ENCODE data around the gene ELMO2.
"Not testable (repeated sequence)": the region's sequence is repeated elsewhere in the genome, so short reads cannot be mapped to it uniquely, and the experiment has no call there.

The ELMO2 gene

DNA sequence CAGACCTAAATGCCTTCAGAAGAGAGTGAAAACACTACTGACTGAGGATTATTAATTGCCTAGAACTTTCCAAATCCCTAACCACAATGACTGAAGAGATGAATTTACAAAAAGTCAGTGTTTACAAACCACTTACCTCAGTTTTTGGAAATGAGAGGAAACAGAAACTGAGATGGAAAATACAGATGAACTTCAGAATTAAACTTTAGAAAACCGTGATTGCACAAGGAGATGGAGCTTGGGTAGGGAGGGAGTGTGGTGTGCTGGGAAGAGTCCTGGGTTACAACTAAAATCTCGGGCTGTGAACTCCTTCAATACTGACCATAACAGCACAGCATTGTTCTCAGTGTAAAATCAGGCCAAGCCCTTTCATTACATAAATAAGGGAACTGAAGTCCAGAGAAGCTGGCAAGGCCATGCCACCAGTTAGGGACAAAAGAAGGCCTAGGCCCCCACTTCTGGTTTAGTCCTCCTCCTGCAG, 4.0 kb downstream of the ELMO2 start:
- DNase-seq: no peak

DNA sequence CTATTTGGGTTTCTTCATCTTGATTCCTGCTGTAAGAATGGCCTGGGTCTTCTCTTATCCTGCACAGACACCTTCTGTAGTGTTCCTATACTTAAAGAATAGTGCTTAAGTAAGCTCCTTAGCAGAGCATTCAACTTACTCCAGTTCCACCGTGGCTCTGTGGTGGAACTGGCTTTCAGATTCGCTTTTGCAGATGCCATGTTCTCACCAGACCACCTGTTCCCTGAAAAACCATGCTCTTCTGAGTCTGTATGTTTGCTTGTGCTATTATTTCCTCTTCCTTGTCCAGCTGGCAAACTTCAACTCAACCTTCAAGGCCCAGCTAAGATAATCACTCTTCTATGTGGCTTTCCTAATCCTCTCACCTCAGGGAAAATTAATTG, 4.9 kb downstream of the ELMO2 start:
- no peak for DNase-seq

DNA sequence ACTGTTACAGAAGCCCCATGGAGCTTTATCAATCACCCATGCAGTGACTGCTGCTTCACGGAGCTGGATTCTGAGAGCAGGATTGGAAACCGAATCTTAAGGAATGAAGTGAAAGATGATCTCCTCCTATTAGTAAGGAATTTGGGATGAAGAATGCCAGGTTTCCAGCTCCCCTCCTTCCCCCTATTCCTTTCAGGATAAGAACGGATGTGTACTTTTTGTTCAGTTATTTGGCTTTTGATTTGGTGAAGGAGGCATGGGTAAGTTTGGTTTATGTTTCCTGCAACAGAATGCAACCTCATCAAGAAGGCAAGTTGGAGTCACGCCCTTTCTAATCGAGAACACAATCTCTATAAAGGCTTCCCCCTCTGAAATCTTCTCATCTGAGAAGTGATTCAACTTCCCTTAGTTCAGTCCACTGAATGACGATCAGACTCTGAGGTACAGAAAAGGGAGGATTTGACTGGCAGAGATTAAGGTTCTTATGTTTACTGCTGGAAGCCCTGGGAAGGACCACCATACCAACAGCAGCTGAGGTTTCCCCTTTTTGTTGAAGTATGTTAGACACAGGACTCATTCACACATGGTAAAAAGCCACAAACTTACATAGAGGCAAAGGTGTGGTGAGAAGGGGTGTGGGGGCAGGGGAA, 5.5 kb downstream of the ELMO2 start:
- DNase-seq: peak; percentile 69

DNA sequence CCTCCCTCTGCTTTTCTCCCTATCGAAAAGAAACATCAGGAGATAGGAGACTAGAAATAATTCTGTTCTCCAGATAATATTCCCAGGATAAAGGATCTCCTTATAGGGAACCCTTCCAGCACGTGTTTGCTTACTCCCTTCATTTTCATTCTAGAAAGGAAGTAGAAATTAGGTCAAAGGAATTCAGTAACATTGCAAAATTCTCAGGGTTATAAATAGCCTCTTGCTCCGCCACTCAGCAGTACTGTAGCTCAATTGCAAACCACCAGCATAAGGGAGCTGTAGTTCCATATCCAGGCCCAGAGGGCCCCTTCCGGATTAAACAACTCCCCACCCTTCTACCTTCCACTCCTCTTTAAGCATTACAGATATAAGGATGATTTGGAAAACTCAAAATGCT, 6.2 kb downstream of the ELMO2 start:
- DNase-seq: peak; percentile 38

DNA sequence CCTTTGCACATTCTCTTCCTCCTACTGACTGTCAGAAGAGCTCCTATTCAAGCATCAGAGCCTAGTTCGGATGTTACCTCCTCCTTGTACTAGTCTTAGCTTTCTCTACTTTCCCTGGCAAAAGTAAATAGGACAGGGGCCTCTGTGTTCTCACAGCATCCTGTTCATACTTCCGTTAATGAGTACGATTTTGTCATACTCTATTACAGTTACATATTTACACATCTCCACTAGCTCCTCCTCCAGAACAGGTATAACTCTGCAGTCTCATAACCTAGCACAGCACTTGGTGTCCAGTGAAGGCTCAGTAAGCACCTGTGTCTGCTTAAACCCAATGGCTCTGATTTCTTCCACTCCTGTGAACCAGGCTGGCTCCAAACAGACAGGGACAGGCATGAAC, 7.0 kb downstream of the ELMO2 start:
- DNase-seq: no peak

DNA sequence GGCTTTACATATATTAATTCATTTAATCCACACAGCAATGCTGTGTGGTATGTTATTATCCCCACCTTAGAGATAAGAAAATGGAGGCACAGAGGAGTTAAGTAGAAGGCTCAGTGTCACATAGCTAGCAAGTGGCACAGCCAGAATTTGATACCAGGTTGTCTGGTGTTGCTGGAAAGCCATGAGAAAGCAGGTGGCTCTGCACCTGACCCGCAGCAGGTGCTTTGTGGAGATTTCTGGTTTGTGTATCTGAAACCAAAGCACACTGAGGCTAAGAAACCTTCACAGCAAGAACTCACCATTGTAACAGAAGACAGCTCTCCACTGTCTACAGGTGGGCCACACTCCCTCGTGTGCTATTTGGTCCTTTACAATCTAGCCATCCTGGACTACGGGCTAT, 7.5 kb downstream of the ELMO2 start:
- no peak for DNase-seq

DNA sequence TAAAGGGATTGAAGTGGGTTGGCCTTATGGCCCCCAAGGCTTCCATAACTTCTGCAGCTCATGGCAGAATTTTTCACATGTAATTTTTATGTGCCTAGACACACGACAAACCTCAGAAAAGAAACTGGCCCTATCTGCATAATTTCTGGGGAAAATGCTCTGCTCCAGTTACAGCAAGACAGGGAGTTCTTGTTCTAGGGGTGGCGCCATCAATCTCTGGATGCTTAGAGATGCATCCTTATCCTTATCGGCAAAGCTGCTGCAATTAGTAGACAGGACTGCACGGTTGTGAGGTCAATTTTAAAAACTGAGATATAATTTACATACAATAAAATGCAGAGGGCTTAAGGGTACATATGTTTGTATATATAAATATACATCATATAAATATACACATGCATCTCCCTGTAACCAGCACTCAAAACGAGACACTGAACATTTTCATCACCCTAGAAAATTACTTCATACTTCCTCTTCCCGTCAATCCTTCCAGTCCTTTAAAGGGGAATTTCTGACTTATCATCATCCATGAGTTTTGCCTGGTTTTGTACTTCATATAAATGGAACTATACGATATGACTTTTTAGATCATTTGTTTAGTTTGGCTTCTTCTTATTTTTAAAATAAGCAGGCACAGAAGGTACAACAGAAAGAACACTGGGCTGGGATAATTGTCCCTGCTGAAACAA, 10.2 kb downstream of the ELMO2 start:
- DNase-seq: no peak

DNA sequence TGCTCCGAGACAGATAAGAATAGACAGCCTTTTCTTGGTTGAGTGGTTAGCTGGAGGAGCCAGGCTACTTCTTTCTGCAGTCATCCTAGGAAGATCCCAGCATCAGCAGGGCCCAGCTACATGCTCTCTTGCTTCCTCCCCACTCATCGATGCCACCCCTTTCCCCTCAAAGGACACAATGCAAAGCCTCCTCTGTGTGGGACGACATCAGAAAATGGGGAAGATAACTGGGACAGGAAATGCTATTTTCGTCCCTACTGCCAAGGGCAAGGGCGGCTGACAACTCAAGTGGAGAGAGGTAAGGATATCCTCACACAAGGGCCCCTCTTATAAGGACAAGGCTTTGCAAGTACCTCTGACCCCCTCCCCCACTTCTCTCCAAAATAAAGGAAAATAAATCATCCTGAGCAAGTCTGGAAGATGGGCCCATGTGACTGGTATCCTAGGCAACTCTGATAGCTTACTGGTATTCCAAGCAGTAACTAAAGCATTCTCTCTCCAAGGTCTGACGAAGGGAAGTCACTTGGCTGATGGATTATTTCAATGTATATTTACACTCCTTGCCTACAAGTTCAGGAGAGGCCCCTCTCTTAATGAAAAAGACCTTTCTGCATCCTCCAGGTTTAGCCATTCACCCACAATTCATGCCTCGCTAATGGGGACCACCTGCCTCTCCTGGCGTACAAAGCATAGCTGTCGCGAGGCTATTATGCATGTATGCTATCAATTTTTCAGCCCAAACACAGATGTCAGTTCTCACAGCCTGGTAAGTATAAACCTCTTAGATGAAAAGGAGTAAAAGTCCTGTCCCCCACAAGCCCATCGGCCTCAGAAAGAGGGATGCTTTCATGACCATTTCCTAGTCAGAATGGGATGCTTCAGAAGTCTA, 11.3 kb downstream of the ELMO2 start:
- peak; percentile 16 for DNase-seq

DNA sequence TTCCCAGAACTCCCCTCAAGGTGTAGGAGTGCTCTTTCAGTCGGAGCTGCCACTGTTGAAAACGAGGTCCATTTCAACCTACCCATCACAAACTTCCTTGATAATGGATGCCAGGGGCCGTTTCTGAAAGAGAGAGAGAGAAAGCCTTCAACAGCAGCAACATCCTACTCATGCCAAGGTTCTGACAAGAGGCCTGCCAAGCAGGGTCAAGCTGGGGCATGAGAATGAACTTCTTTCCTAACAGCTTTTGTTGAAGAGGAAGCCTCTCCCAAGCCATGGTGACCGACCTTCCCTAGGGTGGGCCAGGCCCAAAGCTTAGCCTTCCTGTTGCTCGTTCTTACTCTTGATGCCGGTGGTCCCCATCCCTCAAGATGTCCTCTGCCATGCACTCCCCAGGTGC, 12.4 kb downstream of the ELMO2 start:
- no peak for DNase-seq

DNA sequence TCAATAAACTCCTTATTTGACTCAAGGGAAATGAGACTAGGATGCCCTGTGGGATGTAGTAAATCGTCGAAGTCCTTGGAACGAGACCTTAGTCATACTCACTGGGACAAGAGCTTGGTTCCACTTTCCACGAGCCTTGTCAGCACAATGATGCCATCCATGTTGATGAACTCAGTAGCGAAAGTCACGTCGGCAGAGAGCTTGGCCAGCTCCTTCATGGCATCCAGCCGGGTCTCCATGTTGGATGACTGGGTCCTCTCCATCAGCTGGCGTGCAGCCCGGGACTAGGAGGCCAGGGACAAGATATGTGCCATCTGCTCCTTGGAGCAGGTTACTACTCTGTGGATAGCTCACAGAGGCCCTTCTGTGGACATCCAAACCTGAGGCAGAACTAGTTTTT, 17.5 kb downstream of the ELMO2 start:
- no peak for DNase-seq

DNA sequence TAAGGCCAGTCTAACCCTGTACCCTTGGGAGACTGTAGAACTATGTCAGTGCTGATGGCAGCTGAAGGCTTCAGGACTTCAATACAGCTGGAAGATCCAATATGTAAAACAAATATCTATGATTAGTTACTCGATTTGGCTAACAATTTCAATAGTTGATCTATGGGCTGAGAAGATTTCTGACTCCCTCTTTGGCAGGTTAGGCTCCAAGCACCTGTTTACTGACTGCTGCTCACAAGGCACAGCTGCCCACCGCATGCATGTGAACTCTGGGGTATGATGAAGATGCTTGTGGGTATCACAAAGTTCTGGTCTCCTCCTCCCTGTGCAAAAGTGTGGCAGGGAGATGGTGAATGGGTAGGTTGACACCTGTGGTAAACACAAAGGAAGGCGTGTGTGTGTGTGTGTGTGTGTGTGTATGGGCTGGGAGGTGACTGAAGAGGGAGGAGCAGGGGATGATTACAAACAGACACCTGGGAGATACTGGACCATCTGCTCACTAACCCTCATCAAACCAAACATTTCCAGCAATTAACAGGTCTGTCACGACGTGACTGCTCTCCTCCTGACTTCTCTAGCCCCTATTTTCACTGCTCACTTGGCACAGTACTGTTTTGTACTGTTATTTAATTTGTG, 18.1 kb downstream of the ELMO2 start:
- no peak for DNase-seq

DNA sequence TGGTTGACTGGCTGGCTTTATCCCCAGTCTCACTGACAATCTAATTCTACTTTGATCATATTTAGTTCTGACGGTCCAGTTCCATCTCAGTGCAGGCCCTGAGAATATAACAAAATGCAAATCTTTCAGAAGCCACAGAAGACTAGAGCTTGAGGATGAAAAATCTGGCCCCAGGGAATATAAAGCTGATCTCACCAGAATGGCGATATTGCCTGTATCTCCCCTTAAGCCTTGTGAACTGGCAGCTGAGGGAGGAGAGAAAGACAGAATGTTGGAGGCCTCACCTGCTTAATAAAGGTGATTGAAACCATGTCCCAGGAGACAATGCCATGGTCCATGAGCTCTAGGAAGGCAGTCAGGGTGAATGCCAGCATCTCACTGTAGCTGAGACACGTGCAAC, 19.4 kb downstream of the ELMO2 start:
- not testable (repeated sequence) for DNase-seq

DNA sequence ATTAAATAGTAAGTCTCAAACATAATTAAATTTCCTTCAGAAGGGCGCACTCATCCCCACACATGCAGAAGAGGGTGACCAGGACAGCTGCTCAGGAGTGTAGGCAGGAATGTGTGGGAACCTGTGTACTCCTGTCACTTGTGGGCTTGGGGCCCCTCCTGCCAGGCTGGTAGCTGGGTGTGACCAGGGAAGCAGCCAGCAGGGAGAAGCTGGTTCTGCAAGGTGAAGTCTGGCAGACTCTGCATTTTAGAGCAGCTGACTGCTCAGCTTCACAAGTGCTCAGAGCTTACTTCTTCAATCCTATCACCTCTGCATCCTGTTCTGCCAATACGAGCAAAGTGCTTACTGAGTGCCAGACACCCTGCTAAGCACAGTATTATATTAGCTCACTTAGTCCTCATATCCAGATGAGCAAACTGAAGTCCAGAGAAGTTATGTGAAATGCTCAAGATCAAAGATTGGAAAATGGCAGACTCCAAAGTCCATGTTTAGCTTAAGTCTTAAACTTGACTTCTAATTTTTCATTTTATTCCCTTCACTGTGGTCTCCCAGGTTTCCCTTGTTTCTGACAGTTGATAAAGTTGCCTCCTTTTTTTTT, 27.9 kb downstream of the ELMO2 start:
- DNase-seq: no peak

DNA sequence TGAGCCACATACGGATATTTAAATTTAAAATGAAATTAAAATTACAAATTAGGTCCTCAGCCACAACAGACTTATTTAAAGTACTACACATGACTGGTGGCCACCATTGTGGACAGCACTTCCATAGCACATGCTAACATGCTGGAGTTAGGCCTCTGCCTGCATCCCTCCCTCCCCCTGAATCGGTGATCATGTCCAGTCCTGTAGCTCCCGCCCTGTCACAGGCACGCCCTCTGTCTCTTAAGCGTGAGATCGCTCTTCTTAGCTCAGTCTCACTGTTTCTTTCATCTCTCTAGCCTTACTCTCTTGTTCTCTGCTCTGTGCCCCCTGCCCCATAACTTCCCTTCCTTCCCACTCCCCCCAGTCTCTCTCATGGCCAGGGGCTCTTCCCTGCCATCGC, 28.9 kb downstream of the ELMO2 start:
- DNase-seq: no peak

DNA sequence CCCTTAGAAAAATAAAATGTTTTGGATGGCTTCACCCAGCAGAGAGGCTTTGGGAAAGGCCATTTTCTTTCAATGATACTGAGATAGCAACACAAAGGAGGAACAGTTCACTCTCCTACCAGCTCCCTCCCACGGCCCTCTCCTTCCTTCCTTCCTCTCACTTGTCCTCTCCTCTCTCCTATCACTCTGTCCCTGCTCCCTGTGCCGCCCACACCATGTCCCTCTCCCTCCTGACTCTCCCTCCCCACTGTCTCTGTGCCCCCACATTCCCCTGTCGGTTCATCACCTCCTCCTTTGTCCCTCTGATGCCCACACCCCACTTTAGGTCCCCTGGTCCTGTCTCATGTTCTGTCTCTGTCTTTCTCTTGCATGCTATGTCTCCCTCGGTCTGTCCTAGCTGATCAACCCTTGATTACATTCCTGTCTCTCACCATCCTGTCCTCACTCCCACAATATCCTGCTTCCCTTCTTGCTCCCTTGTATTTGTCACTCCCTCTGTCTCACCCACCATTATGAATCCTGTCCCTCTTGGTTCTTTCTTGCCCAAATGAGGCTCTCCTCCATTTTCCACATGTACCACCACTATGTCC, 30.1 kb downstream of the ELMO2 start:
- no peak for DNase-seq

DNA sequence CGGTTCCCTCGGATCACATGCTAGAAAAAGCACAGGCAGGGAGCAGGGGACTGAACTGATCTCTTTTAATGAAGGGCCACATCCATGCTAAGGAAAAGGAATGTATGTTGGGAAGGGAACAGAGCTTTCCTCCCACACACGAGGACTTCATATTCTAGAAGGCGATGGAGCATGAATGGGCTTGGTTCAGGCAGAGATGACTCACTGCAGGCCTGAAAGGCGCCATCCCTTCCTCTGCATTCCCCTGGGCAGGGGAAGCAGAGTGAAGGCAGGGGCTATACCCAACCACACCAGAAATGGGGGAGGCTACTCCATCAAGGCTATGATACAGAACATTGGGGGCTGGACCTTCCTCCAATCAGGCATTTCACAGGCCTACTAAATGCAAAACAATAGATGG, 30.6 kb downstream of the ELMO2 start:
- DNase-seq: no peak

DNA sequence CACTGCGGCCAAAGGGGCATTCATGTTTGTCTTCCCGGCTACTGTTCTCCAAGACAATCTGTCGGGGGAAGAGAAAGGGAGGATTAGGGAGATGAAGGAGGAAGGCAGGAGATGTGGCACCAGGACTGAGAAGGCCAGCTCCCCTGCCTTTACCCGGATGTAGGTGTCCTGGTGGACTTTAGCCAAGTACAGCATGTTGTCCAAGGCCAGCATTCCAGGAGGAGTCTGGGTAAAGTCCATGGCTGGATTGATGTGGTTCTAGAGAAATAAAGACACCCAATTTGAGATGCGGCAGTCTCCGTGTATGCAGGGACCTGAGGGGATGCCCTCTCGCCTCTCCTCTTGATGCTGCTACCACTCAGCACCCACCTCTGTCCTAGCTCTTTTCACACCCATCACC, 32.0 kb downstream of the ELMO2 start:
- no peak for DNase-seq

DNA sequence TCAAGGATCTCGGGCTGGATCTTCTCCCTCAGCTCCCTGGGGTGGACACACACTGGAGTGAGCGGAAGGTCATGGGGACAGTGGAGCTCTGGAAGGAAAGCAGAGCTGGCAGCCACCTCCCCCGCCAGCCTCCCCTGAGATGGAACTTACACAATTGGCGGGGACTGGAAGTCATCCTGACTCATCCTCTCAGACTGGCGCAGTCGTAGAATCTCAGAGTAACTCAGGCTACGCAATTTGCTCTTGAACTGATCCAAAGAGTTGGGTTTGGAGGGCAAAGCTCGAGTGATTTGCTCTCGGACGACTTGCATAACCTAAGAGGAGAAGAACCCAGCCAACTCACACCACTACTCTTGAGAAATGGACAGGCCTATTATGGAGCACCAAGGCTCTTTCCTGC, 34.8 kb downstream of the ELMO2 start:
- no peak for DNase-seq

DNA sequence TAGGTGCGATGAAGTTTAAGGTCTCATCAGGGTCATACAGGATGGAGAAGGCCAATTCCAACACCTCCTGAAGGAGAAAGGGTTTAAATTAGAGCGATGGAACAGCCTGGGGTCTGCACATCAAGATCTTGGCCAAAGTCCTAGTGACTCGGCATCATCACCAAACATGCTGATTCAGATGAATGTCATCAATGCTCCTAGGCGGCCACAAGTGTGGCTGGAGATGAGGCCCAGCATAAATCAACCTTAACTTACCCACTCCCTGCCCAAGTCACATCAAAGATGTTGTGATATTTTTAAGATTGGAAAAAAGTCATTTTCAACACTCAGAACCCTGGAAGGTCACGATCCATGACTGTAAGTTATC, 37.5 kb downstream of the ELMO2 start:
- no peak for DNase-seq

DNA sequence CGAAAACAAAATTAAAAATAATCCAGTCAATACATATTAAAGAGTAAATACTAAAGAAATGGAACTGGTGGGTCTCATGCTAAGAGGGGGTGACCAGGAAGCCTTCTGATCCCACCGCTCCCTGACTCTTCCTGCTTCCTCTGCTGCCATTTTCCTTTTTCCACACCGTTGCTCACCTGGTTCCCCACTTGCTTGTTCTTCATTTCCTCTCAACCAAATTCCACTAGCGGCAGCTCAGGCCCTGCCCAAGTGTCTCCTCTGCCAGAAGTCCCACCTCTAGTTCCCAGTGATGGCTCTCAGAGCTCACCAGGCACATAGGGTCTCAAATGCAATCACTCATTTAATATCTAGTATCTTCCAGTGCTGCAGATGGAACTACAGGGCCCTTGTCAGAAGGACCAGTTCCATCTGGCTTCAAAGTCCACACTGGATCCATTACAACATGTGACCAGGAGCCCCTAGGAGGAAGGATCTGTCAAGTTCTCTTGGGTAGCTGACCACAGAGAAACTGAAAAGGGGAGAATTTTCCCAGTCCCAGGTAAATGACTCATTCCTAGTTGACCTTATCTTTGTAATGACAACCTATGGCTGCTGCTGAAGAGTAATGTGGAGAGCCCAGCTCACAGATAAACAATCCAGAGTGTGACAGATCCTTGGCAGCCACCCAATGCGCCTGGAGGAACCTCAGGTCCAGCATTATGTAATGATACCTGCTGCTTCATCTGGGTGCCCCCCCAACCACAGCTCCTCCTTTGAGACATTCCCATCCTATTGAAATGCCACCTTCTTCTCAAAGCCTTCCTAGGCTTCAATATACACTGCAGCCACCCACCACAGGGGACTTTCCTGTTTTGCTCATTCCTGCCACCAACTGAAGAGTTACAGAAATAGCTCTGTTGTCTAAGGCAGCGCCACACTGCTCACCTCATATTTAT, 38.2 kb downstream of the ELMO2 start:
- DNase-seq: no peak

DNA sequence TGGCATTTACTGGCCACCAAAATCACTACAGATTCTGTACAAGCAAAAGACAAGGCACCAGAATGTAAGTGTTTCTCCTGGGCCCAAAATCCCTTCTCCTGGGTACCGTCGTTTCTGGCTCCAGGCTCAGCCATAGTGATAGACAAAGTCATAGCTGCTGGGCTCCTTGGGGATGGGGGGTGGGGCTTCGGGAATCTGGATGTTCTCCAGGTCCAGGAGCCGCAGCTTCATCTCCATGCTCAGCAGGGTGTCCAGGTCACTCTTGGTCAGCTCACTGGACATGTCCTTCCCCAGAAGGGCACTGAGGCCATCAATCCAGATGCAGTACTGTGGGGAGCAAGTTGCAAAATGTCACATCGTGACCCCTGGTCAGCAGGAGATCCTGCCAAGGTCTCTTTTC, 39.2 kb downstream of the ELMO2 start:
- no peak for DNase-seq

DNA sequence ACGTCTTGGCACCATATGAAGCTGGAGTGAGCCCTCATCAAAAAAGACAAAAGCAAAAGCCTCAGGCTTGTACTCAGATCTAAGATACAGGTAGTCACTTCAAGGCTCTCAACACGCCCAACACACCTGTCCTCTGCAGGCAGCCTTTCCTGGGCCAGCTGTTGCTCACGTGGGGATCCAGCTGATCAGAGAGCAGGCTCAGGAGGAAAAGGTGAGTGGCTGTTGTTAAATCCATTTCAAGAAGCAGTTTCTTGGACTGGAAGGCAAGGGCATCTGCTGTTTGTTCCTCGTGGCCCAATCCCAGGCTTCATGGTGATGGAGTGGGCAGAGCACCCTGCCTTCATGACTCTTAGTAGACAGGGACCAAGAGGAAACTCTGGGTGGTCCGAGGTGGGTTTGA, 39.6 kb downstream of the ELMO2 start:
- no peak for DNase-seq

All from hematopoietic multipotent progenitor cell treated with erythropoietin and hydrocortisone succinate and interleukin-3 and kit ligand, for 6 days (in vitro differentiated cells).